HL-60 (cell line): ENCODE results near the gene HS6ST3.

Experiments
- DNase-seq, 2 experiments: peaks; one replicate each; pipeline ENCODE4 v3.0.0-alpha.2; 2010 to 2020; ENCODE audit warnings: low read depth in 1 of 2, low spot score in 1 of 2
- H3K27ac ChIP-seq: fragments of 250-450 bp; sonication (Bioruptor Pico); replicated peaks from 2 replicates; pipeline ENCODE4 v1.5.1; 2020; ENCODE audit warnings: mild to moderate bottlenecking, moderate library complexity
- H3K27me3 ChIP-seq: fragments of 250-450 bp; sonication (Bioruptor Pico); 2 replicates; pipeline ENCODE4 v1.5.1; 2021; ENCODE audit warnings: mild to moderate bottlenecking, moderate library complexity; ENCODE audit not compliant: insufficient read depth, poor library complexity, severe bottlenecking
- H3K4me3 ChIP-seq: replicated peaks from 2 replicates; pipeline ENCODE4 v1.5.1; 2011; ENCODE audit warnings: mild to moderate bottlenecking, control low read depth, low read length; ENCODE audit not compliant: insufficient read depth
- GABPA ChIP-seq: IDR thresholded peaks from 2 replicates; pipeline ENCODE4 v1.6.1; 2012; ENCODE audit warnings: low read depth
- POLR2AphosphoS5 ChIP-seq: IDR thresholded peaks from 2 replicates; pipeline ENCODE4 v1.6.1; 2012; ENCODE audit warnings: low read depth
- SPI1 ChIP-seq: IDR thresholded peaks from 2 replicates; pipeline ENCODE4 v1.6.1; 2012; ENCODE audit warnings: low read depth, mild to moderate bottlenecking, borderline replicate concordance
- TF ChIP-seq, protein P1 (sequence below): IDR thresholded peaks from 2 replicates; pipeline ENCODE4 v1.6.1; 2012; ENCODE audit warnings: low read depth; ENCODE audit not compliant: insufficient replicate concordance
- TF ChIP-seq, protein P2 (sequence below): IDR thresholded peaks from one replicate; pipeline ENCODE4 v1.5.1; 2011; ENCODE audit warnings: low read length, control low read depth, inconsistent platforms; ENCODE audit not compliant: insufficient read depth

HS6ST3 gene

DNA sequence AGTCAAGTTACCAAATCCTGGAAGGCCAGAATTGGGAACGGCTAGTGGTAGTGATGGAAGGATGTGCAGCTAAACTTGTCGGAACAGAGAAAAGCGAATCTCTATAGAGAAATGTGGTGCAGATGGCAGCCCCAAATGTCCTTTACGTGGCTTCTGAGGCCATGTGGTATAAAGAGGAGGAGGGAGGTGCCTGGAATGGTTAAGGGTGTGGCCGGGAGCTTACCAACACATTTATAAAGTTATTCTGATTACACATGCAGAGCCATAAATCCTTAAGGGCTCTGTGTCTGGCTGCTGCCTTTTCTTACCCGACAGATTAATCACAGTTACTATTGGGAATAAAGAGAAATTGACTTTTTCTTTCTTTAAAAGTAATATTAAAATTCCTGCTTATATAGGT, 714.3 kb downstream of the HS6ST3 start:
- no peak for DNase-seq
- no peak overlapping the region for H3K27ac ChIP-seq
- peaks cover 4% of the 10 kb centered on the region for H3K27me3 ChIP-seq
- TF ChIP-seq, protein P1, sequence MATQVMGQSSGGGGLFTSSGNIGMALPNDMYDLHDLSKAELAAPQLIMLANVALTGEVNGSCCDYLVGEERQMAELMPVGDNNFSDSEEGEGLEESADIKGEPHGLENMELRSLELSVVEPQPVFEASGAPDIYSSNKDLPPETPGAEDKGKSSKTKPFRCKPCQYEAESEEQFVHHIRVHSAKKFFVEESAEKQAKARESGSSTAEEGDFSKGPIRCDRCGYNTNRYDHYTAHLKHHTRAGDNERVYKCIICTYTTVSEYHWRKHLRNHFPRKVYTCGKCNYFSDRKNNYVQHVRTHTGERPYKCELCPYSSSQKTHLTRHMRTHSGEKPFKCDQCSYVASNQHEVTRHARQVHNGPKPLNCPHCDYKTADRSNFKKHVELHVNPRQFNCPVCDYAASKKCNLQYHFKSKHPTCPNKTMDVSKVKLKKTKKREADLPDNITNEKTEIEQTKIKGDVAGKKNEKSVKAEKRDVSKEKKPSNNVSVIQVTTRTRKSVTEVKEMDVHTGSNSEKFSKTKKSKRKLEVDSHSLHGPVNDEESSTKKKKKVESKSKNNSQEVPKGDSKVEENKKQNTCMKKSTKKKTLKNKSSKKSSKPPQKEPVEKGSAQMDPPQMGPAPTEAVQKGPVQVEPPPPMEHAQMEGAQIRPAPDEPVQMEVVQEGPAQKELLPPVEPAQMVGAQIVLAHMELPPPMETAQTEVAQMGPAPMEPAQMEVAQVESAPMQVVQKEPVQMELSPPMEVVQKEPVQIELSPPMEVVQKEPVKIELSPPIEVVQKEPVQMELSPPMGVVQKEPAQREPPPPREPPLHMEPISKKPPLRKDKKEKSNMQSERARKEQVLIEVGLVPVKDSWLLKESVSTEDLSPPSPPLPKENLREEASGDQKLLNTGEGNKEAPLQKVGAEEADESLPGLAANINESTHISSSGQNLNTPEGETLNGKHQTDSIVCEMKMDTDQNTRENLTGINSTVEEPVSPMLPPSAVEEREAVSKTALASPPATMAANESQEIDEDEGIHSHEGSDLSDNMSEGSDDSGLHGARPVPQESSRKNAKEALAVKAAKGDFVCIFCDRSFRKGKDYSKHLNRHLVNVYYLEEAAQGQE = no peak
- TF ChIP-seq POLR2AphosphoS5 (no peak), SPI1 (no peak), GABPA (no peak)
- TF ChIP-seq, protein P2, sequence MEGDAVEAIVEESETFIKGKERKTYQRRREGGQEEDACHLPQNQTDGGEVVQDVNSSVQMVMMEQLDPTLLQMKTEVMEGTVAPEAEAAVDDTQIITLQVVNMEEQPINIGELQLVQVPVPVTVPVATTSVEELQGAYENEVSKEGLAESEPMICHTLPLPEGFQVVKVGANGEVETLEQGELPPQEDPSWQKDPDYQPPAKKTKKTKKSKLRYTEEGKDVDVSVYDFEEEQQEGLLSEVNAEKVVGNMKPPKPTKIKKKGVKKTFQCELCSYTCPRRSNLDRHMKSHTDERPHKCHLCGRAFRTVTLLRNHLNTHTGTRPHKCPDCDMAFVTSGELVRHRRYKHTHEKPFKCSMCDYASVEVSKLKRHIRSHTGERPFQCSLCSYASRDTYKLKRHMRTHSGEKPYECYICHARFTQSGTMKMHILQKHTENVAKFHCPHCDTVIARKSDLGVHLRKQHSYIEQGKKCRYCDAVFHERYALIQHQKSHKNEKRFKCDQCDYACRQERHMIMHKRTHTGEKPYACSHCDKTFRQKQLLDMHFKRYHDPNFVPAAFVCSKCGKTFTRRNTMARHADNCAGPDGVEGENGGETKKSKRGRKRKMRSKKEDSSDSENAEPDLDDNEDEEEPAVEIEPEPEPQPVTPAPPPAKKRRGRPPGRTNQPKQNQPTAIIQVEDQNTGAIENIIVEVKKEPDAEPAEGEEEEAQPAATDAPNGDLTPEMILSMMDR = no peak
- no peak overlapping the region for H3K4me3 ChIP-seq

DNA sequence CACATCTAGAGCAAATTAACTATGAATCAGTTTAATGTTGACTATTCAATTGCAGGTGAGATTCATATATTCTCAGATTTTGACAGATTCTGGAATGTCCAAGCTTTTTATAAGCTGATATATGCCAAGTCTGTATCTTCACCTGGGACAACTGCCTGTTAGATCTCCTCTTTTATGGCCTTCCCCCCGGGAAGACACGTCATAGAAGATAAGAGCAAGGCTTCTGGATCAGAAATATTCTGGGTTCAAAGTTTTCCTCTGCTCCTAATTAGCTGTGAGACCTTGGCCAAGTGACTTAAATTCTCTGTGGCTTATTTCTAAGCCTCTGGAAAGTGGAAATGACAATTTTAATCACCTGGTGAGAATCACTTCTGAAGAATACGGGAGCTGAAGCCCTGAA, 716.8 kb downstream of the HS6ST3 start:
- no peak for DNase-seq
- H3K27ac ChIP-seq = no peak overlapping the region
- TF ChIP-seq, protein P1 = no peak
- no peak for TF ChIP-seq GABPA
- no peak for TF ChIP-seq SPI1
- no peak for TF ChIP-seq POLR2AphosphoS5
- TF ChIP-seq, protein P2 = no peak

DNA sequence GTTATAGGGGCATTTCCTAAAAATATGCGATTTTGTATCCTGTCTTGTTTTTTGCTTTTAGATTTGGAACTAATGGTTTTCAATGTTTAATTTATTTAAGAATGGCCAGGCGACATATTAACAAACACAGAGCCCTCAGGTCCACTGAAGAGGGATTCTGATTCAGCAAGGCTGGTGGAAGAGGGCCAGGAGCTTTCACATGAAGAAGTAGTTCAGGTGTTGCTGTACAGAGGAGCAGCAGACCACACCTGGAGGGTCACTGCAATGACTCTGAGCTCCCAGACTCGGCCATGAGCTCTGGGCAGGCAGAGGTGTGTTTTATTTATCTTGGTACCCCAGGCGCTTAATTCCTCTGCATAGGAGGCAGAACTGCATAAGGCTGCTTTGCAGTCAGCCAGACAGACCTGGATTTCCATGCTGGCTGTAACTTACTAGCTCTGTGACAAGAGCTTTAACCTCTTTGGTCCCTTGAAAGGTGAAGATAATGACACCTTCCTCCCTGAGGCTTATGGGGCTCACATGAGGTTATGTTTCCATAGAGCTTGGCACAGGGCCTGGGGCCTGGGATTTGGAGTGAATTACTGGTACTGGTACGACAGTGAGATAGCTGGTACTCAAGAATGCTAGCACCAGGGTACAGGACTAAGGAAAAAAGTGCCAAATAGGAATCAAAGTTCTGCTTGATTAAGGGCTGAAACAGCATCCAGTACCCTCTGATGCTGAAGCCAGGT, 719.6 kb downstream of the HS6ST3 start:
- Histone ChIP-seq H3K27ac (no peak overlapping the region), H3K27me3 (peaks cover 6% of the 10 kb centered on the region), H3K4me3 (no peak overlapping the region)
- TF ChIP-seq, protein P1 = no peak
- TF ChIP-seq SPI1 (no peak), GABPA (no peak), POLR2AphosphoS5 (no peak)
- TF ChIP-seq, protein P2 = no peak
- no peak for DNase-seq

More for the DNA sequence above, 716.8 kb downstream of the HS6ST3 start:
- H3K27me3 ChIP-seq = peaks cover 6% of the 10 kb centered on the region
- no peak overlapping the region for H3K4me3 ChIP-seq
